NCI-H446 (cell line): ENCODE measurements around the gene CAMSAP3.
A peak's percentile ranks its signal among the peaks of the same experiment; 100 is the strongest.
"Not testable (repeated sequence)": the region's sequence is repeated elsewhere in the genome, so short reads cannot be mapped to it uniquely, and the experiment has no call there.

Experiments used
- DNase-seq, 2 experiments: peaks; one replicate each; lab custom pipeline; 2025; lab: John Stamatoyannopoulos, UW

The CAMSAP3 gene

DNA sequence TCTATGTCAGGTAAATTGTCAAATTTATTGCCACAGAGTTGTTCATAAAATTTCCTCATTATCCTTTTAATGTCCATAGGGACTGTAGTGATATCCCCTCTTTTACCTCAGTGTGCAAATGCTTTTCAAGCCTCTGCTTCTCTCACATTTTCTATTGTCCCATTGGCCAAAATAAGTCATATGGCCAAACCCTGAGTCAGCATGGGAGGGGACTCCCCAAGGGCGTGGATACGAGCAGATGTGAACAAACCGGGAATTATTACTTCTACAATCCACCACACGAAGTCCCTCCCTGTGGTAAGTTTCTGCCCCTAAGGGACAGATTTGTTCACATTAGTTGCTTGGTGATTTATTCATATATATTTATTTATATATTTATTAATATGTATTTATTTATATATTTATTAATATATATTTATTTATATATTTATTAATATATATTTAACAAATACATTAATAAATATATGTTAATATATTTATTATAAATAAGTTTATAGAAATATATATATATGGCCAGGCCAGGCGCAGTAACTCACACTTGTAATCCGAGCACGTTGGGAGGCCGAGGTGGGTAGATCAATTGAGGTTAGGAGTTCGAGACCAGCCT is 20.1 kb upstream of the CAMSAP3 start:
- no peak for DNase-seq

DNA sequence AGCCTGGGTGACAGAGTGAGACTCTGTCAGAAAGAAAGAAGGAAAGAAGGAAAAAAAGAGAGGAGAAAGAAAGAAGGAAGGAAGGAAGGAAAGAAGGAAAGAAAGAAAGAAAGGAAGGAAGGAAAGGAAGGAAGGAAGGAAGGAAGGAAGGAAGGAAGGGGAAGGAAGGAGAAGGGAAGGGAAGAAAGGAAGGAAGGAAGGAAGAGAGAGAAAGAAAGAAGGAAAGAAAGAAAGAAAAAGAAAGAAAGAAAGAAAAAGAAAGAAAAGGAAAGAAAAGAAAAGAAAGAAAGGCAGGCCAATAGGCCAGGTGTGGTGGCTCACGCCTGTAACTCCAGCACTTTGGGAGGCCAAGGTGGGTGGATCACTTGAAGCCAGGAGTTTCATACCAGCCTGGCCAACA is 18.2 kb upstream of the CAMSAP3 start:
- DNase-seq = not testable (repeated sequence)

DNA sequence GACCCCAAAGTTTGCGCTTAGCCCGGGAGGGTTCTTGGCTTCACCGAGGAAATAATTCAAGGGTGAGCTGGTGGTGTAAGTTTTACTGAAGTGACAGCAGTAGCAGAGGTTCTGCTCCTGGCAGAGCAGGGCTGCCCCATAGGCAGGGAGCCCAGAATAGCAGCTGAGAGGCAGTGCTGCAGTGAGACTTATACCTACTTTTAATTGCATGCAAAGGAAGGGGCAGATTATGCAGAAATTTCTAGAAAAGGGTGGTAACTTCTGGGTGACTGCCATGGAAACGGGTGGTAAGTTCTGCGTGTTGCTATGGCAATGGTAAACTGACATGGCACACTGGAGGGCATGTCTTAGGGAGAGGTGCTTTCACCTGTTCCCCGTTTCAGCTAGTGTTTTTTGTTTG is 17.5 kb upstream of the CAMSAP3 start:
- no peak for DNase-seq

DNA sequence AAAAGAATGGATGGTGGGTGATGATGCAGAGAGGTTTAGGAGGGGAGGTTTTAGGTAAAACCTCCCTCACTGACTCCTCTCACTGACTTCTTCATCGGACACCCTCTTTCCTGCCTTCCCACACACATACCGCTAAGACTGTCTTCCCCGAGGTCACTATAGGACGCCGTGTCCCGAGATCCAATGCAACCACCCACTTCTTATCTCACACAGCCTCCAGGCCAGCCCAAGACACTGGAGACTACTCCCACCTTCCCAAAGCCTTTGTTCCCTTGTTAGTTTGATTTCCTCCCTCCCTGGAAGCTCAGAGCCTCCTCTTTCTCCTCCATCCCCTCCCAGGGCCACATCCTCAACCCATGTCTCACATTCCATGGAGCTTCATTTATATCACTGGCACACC is 16.5 kb upstream of the CAMSAP3 start:
- no peak for DNase-seq

DNA sequence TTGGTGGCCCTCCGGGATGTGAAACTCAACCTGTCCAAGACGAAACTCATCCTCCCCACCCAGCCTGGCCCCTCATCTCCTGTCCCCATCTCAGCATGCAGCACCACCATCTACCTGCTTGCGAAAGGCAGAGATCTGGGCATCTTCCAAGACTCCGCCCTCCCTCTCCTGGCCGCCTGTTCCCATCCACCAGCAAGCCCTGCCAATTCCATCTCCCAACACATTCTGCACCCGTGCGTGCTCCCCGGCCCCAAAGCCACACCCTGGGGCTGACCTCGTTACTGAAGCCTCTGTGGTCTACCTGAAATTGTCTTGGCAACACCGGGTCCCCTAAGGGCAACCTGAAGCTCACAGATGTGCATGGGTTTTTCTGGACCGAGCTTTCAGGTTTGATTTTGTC is 13.2 kb upstream of the CAMSAP3 start:
- no peak for DNase-seq

DNA sequence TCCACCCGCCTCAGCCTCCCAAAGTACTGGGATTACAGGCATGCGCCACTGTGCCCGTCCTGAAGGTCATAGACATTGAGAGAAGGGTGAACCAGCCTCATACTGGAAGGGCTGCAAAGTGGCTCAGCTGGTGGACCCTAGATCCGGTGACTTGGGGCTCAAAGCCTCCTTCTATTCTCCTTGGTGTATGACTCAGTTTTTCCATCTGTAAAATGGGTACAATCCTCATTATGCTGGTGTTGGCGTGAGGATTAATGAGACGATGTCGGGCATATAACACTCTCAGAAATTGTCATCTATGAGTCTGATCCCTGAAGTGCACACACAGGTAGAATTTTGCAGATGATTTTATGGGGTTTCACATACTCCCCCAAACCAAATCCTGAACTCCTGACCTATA is 5.8 kb upstream of the CAMSAP3 start:
- DNase-seq = no peak

DNA sequence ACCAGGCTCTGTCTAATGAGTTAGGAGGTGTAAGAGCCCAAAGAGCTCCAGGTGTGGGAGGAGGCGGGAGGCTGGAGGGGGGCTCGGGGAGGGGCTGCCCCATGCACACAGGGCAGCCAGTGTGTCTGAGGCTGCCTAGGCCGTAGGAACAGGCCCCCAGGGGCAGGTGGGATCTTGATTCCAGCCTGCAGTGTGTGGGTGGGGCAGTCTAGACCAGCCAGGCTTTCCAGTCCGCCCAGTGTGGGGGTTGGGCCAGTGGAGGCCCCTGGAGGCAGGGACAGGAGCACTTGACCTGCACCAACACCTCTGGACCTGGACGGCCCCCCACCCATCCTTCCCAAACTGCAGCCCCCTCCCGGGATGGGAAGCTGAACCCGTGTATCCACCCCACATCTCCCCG is 5.4 kb upstream of the CAMSAP3 start:
- DNase-seq = no peak

DNA sequence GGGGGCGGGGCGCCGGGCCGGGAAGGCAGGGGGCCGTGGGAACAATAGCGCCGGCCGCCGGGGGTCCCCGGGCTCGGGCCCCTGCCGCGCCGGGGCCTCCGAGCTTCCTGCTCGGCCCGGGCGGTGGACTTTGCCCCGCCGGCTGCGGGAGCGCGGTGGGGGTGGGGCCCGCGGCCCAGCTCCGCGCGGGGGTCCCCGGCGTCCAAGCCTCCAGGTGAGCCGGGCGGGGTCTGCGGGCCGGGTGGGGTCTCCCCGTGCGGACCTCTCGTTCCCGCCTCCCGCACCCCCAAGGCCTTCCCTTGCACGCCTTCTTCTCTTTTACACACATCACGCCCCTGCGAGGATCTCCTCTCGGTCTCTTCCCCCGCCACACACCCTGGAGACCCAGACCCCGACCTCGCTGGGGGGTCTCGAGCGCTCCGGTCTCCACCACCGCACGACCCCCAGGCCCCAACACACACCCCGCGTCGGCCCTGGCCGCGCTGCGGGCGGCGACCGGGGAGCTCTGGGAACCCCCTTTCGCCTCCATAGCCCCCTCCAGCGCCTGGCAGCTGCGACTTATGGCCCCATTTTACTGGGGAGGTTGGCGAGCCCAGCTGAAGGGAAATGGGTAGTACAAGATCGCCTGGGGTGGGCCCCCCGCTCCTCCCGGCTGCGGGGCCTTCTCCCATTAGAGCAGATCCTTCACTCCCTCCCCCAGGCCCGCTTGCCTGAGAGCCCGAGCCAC is 711 bp downstream of the CAMSAP3 start:
- DNase-seq = no peak

DNA sequence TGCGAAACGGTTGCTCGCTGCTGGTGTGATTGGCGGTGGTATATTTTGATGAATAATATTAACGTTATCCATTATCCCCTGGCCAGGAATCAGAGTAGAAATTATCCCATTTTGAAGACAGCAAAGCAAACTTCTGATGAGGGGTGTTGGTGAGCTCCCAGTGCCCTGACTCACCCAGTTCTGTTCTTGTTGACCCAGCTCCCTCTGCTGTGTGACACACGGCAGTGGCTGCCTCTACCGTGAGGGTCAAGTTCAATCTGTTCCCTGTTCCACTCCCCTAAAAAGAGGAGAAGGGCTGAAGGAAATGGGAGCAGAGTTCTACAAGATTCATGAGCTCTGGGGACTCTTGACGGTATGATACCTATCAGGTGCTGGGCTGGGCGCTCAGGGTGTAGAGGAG is 2.0 kb downstream of the CAMSAP3 start:
- DNase-seq = no peak

DNA sequence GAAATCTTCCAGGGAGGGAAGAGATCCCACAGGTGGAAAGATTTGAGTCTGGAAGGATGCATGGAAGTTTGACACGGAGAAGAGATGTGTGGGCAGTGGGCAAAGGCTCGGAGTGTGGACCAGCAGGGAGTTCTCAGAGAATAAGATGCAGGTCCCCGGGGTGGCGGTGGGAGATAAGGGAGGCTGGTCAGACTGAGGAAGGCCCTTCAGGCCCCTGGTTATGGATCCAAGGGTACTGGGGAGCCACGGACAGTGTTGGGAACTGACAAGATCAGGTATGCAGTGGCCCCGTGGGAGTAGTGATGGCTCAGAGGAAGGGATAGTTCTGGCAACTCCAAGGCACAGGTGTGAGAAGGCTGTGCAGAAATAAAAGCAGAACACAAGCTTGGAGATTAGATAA is 2.5 kb downstream of the CAMSAP3 start:
- no peak for DNase-seq

DNA sequence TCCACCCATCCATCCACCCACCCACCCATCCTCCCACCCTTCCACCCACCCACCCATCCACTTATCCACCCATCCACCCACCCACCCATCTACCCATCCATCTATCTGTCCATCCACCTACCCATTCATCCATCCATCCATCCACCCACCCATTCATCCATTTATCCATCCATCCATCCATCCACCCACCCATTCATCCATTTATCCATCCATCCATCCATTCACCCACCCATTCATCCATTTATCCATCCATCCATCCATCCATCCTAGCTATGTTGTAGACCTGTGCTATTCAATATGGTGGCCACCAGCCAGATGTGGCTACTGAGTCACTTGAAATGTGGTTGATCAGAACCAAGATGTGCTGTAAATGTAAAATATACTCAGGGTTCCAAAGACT is 5.1 kb downstream of the CAMSAP3 start:
- DNase-seq = no peak

DNA sequence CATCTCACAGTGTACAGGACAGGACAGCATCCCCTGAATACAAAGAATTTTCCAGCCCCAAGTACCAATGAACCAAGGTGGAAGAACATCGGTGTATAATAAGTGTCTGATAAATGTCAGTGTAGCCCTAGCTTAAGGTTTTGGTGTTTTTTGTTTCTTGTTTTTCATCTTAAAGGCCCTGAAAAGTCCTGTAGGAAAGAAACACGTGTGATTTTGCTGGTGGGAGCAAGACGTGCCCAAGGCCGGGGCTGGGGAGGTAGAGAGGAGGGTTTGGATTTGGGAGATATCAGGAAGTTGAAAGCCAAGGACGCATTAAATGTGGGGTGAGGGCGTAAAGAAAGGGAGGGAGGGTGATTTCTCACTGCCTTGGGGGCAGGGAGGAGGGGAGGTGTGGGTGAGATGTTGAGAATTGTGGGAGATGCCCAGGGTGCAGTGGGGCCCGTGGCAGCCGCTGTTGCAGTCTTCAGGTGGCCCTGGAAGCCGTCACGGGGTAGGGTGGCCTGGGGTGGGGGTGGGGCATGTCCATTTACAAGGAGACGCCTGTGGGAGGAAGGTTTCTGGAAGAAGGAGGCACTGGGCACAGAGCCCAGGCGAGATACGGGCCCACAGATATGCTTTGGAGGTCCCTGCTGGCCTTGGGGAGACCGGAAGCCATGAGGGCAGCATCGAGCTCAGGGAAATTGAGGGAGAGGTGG is 6.7 kb downstream of the CAMSAP3 start:
- DNase-seq = no peak

DNA sequence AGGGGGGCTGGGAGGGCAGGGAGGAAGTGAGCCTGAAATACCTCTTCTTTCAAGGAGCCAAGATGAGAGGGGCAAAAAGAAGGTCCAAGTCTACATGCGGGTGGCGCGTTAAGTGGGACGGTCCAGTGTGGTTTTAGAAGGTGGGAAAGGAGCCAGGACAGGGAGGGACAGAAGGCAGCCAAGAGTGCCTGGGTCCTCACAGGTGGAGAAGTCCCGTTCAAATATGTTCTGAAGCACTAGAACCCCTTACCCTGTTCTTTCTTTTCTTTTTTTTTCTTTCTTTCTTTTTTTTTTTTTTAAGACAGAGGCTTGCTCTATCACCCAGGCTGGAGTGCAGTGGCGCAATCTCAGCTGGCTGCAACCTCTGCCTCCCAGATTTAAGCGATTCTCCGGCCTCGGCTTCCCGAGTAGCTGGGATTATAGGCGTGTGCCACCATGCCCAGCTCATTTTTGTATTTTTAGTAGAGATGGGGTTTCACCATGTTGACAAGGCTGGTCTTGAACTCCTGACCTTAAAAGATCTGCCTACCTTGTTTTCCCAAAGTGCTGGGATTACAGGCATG is 7.4 kb downstream of the CAMSAP3 start:
- no peak for DNase-seq

DNA sequence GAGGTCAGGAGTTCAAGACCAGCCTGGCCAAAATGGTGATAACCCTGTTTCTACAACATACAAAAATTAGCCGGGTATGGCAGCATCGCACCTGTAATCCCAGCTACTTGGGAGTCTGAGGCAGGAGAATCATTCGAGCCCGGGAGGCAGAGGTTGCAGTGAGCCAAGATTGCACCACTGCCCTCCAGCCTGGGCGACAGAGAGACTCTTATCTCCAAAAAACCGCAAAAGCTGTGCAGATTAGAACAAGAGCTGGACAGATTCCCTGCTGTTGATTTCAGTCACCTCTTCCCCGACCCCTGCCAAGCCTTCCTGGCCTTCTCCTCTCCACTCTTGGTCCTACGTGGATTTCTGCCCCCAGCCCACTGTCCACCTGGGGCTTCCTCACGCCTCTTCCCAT is 8.3 kb downstream of the CAMSAP3 start:
- DNase-seq = no peak

DNA sequence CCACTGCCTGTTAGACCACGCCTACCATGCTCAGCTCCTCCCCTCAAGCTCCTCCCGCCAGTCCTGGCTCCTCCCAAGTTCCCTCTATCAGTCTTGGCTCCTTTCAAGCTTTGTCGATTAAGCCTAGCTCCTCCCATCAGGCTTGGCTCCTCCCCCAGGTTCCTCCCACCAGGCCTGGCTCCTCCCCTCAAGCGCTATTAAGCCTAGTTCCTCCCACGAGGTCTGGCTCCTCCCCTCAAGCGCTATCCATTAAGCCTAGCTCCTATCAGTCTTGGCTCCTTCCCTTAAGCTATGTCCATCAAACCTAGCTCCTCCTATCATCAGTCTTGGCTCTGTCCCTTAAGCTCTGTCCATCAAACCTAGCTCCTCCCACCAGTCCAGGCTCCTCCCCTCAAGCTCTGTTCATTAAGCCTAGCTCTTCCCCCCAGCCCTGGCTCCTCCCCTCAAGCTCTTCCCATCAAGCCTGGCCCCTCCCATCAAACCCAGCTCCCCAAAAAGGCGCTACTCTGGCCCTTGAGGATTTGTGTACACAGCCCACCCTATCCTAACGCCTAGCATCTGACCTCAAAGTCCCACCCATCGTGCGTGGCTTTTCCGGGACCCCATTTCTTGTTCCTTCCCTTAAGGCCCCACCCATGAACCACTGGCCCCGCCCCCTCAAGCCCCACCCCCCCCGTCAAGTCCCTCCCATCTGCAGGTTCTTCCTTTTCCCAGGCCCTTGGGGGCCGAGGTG is 10.0 kb downstream of the CAMSAP3 start:
- DNase-seq = peak in 1 of 2 experiments; percentile 35

DNA sequence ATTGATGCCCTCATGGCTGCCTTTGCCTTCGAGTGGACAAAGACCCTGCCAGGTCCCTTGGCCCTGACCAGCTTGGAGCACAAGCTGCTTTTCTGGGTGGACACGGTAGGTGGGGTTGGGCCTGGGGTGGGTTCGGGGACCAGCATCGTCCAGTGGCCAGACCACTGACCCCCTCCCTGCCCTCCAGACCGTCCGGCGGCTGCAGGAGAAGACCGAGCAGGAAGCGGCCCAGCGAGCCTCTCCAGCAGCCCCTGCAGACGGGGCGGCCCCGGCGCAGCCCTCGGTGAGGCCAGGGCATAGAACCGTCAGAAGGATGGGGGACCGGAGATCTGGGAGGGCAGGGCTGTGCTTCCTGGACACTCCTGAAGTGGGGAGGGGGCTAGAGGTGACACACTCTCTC is 10.6 kb downstream of the CAMSAP3 start:
- no peak for DNase-seq

DNA sequence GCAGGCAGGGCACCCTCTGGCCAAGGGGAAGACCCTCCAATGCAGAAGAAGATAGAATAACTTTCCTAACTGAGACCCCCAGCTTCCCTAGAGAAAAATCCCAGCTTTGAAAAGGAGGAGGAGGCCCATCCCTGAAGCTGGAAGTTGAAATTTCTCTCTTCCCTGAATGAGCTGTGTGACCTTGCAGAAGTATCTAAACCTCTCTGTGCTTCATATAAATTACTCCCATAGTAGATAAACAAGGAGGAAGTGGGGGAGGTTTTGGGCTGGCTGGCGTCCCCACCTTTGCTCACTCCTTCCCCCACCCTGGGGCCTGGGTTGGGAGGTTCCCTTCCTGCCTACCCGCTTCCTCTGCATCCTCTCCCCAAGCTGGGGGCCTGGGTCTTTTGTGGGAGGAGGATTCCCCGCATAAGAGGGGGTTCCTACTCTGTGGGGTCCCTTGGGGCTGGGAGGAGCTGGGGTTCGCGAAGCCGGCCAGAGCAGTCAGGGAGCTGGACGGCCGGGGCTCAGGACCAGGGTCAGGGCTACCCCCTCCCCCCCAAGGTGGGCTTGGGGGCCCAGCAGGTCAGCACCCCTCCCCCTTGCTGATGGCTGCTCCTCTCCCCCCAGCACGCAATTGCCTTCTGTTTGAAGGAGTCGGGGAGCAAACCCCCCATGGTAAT is 11.7 kb downstream of the CAMSAP3 start:
- no peak for DNase-seq

DNA sequence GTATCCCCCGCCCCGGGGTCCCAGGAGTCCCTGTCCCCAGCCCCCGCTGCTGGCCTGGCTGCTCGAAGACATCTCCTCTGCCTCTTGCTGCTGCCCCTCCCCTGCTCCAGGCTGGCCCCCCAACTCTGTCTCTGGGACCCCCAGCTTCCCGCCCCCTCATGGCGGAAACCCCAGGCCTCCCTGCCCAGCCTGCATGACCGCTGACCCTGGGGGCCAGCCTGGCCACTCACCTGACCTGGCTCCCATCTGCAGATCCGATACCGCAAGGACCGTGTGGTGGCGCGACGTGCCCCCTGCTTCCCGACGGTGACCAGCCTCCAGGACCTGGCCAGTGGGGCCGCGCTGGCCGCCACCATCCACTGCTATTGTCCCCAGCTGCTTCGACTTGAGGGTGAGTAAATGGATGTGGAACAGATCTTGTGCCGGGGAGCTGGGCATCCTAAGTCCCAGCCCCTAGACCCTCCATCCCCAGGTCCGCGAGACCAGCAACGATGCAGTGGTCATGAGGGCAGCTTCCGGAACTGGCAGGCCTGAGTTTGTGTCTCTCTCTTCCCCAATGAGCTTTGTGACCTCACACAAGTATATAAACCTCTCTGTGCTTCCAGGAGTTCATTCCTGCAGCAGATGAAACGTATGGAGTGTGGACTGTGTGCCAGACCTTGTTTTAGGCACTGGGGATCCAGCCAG is 12.4 kb downstream of the CAMSAP3 start:
- DNase-seq = no peak

DNA sequence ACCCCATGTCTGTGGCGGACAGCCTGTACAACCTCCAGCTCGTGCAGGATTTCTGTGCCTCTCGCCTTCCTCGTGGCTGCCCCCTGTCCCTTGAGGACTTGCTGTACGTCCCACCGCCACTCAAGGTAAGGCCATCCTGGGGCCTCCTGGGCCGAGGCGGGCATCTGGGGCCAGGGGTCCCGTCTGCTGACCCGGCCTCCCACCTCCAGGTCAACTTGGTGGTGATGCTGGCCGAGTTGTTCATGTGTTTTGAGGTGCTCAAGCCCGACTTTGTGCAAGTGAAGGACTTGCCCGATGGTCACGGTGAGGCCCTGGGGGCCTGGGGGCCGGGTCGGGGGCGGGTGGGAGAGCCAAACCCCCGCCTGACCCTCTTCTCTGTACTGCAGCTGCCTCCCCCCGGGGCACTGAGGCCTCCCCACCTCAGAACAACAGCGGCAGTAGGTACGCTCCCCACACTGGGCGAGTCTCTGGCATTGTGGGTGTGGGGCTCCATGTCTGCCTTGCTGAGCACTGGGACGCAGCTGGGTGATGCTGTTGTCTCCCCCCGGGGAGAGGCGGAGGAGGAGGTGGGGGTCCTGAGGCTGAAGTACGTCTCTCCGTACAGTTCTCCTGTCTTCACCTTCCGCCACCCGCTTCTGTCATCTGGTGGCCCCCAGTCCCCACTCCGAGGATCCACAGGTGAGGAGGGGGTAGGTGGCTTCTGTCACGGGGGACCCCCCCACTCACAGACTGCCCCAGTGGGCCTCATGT is 15.0 kb downstream of the CAMSAP3 start:
- no peak for DNase-seq

DNA sequence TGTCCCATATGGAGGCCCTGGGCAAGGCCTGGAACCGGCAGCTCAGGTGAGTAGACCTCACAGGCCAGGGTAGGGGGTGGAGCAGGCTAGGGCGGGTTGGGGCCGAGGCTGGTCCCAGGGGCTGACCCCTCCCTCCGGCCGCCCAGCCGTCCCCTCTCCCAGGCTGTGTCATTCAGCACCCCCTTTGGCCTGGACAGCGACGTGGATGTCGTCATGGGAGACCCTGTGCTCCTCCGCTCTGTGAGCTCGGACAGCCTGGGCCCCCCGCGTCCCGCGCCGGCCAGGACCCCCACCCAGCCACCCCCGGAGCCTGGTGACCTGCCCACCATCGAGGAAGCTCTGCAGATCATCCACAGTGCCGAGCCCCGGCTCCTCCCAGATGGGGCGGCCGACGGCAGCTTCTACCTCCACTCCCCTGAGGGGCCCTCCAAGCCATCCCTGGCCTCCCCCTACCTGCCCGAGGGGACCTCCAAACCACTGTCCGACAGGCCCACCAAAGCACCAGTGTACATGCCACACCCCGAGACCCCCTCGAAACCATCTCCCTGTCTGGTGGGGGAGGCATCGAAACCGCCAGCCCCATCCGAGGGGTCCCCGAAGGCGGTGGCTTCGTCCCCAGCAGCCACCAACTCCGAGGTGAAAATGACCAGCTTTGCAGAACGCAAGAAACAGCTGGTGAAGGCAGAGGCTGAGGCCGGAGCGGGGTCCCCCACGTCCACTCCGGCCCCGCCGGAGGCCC is 16.0 kb downstream of the CAMSAP3 start:
- no peak for DNase-seq
